GM19023 (cell line): Measurements from ENCODE around the gene LDB1.

Experiments
- ATAC-seq: cut with Tn5 transposase; IDR thresholded peaks from one replicate; pipeline ENCODE4 v1.9.1; 2021; ENCODE audit warnings: mild to moderate bottlenecking, moderate library complexity; ENCODE audit not compliant: unreplicated experiment

LDB1 gene

DNA sequence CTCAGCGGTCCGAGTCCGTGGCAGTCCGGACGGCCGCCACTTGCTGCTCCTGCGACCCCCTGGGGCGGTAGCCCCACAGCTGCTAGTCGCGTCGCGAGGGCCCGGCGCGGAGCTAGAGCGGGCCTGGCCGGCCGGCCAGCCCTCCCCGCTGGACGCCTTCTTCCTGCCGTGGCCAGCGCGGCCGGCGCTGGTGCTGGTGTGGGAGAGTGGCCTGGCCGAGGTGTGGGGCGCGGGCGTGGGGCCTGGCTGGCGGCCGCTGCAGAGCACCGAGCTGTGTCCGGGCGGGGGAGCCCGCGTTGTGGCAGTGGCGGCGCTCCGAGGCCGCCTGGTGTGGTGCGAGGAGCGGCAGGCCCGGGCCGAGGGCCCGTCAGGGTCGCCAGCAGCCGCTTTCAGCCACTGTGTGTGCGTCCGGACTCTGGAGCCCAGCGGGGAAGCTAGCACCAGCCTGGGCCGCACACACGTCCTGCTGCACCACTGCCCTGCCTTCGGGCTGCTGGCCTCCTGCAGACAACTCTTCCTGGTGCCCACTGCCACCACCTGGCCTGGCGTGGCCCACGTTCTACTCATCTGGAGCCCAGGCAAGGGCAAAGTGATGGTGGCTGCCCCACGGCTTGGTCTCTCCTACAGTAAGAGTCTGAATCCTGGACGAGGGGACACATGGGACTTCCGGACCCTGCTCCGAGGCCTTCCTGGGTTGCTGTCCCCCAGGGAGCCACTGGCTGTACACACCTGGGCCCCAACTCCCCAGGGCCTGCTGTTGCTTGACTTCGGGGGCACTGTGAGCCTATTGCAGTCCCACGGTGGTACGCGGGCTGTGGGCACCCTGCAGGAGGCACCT, 54.4 kb downstream of the LDB1 start:
- ATAC-seq, result peak; percentile 28

DNA sequence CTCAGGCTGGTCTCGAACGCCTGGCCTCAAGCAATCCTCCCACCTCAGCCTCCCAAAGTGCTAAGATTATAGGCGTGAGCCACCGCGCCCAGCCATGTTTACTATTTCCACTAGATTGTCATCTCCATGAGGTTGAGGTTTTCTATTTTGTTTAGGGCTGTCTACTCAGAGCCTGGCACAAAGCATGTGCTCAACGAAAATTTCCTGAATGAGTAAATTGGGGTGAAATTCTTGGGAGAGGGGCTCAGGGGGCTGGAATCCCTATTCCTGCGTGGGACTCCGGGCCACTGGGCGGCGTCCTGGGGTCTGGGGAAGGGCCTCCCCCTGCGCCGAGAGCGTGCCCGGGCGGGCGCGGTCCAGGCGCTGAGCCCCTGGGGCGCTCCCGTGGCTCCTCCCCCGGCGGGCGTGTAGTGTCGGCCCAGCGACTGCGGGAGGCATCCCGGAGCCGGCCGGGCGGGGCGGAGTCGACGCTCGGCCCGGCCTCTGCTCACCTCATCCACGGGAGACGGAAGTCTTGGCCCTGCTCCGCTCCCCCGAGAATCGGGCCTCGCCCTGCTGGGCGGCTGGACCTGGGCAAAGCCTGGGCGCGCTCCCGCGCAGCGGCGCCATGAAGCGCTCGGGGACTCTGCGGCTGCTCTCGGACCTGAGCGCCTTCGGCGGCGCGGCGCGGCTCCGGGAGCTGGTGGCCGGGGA, 55.2 kb downstream of the LDB1 start, which contains the start of gene HPS6:
TSS of gene HPS6 (plus strand) at position 482 of the 693 bp plus-strand sequence. CDS start at position 608, 126 bp downstream.
- ATAC-seq, result peak; percentile 94

DNA sequence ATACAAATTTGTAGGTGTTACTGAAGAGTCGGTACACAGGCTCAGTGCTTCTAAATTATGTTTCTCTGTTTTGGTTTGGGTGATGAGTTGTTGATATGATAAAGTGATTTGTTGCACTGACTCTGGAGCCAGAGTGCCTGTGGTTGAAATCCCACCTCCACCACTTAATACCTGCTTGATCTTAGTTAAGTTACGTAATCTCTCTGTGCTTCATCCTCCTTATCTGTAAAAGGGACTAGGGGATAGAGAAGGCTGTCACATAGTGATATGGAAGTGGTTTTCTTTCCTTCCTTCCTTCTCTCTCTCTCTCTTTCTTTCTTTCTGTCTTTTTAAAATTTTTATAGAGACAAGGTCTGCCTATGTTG, 55.7 kb downstream of the LDB1 start:
- no peak for ATAC-seq

DNA sequence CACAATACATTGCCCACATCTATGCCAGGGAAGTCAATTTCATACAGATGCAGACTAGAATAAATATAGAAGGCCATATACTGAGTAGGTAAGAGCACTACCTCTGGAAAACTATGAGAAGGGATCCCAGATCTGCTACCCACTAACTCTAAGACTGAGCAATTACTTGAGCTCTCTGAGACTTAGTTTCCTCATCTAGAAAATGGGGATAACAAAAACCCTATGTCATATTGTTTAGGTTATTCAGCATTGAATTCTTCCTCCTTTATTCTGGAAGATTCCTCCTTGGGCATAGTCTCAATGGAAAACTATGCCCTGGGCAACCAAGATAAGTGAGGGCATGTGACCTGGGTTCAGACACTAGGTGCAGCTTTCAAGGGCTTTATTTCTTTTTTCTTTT, 60.2 kb downstream of the LDB1 start:
- ATAC-seq, result no peak
